HepG2 (cell line): ENCODE measurements around the gene DHRS13. TPM values are rescaled to one million over a fixed set of nuclear protein-coding genes. Genes with fewer than 3 reads are reported as not detected.

Experiments
- ATAC-seq: fragments of 200-7000 bp; cut with Tn5 transposase; 3 replicates; pipeline ENCODE4 v1.9.1; 2020; ENCODE audit warnings: mild to moderate bottlenecking, moderate library complexity
- BruUV-seq: library from RNA; stranded (reverse); fragments of 400-500 nt; replicated peaks from 2 replicates; lab custom pipeline; 2021; lab: Mats Ljungman, UMichigan
- CTCF ChIA-PET: fragments of 300-600 bp; formaldehyde crosslinking; extraction: SDS; loops from one replicate; lab custom pipeline; 2021; ENCODE audit warnings: low total read pairs, inconsistent platforms, low intra/inter-chr PET ratio; lab: Yijun Ruan, JAX
- POLR2A ChIA-PET: fragments of 350-600 bp; sonication (Branson Sonifier 250); formaldehyde crosslinking; loops from one replicate; lab custom pipeline; 2020; ENCODE audit warnings: antibody characterized with exemption, inconsistent platforms; lab: Yijun Ruan, JAX
- DNase-seq: peaks from one replicate; pipeline ENCODE4 v3.0.0-alpha.2; 2015; ENCODE audit warnings: low spot score
- FAIRE-seq: peaks from 3 replicates; lab custom pipeline; 2011; peaks lifted over from hg19 to GRCh38; lab: Jason Lieb, UNC
- H2AFZ ChIP-seq: one replicate; pipeline ENCODE4 v1.6.1; 2011; ENCODE audit warnings: low read length, inconsistent platforms
- H3K27ac ChIP-seq: fragments of 300-600 bp; 3 replicates; pipeline ENCODE4 v1.8.0; 2011; ENCODE audit warnings: mixed run types, mild to moderate bottlenecking, mixed read lengths, low read length, inconsistent platforms; ENCODE audit not compliant: insufficient read depth; ENCODE audit errors: extremely low read length
- H3K27me3 ChIP-seq, 2 experiments: fragments of 200-600 bp in 1 of 2; 2 replicates in 1 of 2; 3 replicates in 1 of 2; pipeline versions ENCODE4 v1.6.0 to v1.8.0; 2011; ENCODE audit warnings: low read length in 2 of 2, mild to moderate bottlenecking in 2 of 2, moderate library complexity in 2 of 2, inconsistent platforms in 1 of 2; ENCODE audit not compliant: insufficient read depth in 2 of 2, control insufficient read depth in 1 of 2
- H3K36me3 ChIP-seq, 2 experiments: fragments of 200-600 bp in 1 of 2; replicated peaks in 1 of 2; 2 replicates in 1 of 2; 3 replicates in 1 of 2; pipeline versions ENCODE4 v1.5.1 to v1.8.0; 2011; ENCODE audit warnings: low read length in 2 of 2, inconsistent platforms in 1 of 2; ENCODE audit not compliant: insufficient read depth in 2 of 2, control insufficient read depth in 1 of 2
- H3K4me1 ChIP-seq: 2 replicates; pipeline ENCODE4 v1.5.1; 2012; ENCODE audit warnings: low read length, inconsistent platforms; ENCODE audit not compliant: insufficient read depth
- H3K4me2 ChIP-seq: 2 replicates; pipeline ENCODE4 v1.6.0; 2011; ENCODE audit warnings: low read depth, low read length, inconsistent platforms
- H3K4me3 ChIP-seq, 3 experiments: fragments of 200-600 bp in 1 of 3; sonication (generic), shearing (Covaris generic) in 1 of 3; replicated peaks in 1 of 3; 2 replicates each; pipeline ENCODE4 v1.5.1; 2011 to 2016; ENCODE audit warnings: low read length in 3 of 3, inconsistent platforms in 2 of 3, low read depth in 2 of 3, mild to moderate bottlenecking in 2 of 3, control low read depth in 1 of 3, mixed read lengths in 1 of 3; ENCODE audit not compliant: insufficient read depth in 1 of 3
- H3K79me2 ChIP-seq: one replicate; pipeline ENCODE4 v1.6.1; 2011; ENCODE audit warnings: low read length, inconsistent platforms; ENCODE audit not compliant: insufficient read depth
- H3K9ac ChIP-seq: 2 replicates; pipeline ENCODE4 v1.6.0; 2011; ENCODE audit warnings: mild to moderate bottlenecking, low read depth, low read length, inconsistent platforms; ENCODE audit not compliant: insufficient read depth
- H3K9me3 ChIP-seq: 2 replicates; pipeline ENCODE4 v1.5.1; 2012; ENCODE audit warnings: mild to moderate bottlenecking, low read length
- H4K20me1 ChIP-seq: 2 replicates; pipeline ENCODE4 v1.6.0; 2011; ENCODE audit warnings: inconsistent platforms, mild to moderate bottlenecking, low read length, moderate library complexity; ENCODE audit not compliant: insufficient read depth
- FOXA3 ChIP-seq: IDR thresholded peaks from 2 replicates; pipeline ENCODE4 v1.6.1; 2016; ENCODE audit warnings: missing genetic modification reagents, missing compliant biosample characterization
- NFE2 ChIP-seq: sonication (generic); formaldehyde crosslinking; IDR thresholded peaks from 2 replicates; pipeline ENCODE4 v1.4.0; 2020; ENCODE audit warnings: missing genetic modification reagents
- STAG1 ChIP-seq: sonication (generic); formaldehyde crosslinking; IDR thresholded peaks from 2 replicates; pipeline ENCODE4 v1.4.0; 2020; ENCODE audit warnings: missing genetic modification reagents
- WGBS: methylation state at CpG from one replicate; pipeline ENCODE4 v1.1.6; 2017; ENCODE audit warnings: low lambda C conversion rate; 5-methylcytosine and 5-hydroxymethylcytosine counted together
- in situ Hi-C: cut with HindIII; loops from 2 replicates; pipeline ENCODE4 v1.10.0; 2017; ENCODE audit warnings: low pct_unique_long_range_greater_than_20kb; ENCODE audit not compliant: extremely low pct_ligation_motif_present
- intact Hi-C: fragments of 100-400 bp; cut with micrococcal nuclease; formaldehyde crosslinking; loops from one replicate; pipeline ENCODE4 v1.10.0; 2022; ENCODE audit not compliant: unreplicated experiment
- polyA plus RNA-seq, 8 experiments: library from polyadenylated mRNA; depleted of rRNA in 3 of 8; stranded (reverse) in 7 of 8; unstranded in 1 of 8; fragments of >200 nt; fragmentation: Illumina TruSeq in 4 of 8; extraction: Trizol in 4 of 8; gene quantifications; 2 replicates each; pipeline versions ENCODE4 v1.2.1 to v1.2.3, GENCODE V29; 2011 to 2016; ENCODE audit warnings: low read depth in 4 of 8, missing spikeins in 1 of 8, mixed read lengths in 1 of 8; ENCODE audit not compliant: insufficient read depth in 1 of 8
- total RNA-seq, 5 experiments: library from RNA; depleted of rRNA; stranded (reverse); fragments of >200 nt; fragmentation: Illumina TruSeq; extraction: Trizol; gene quantifications; 2 replicates each; pipeline ENCODE4 v1.2.3, GENCODE V29; 2016; ENCODE audit warnings: low read depth in 1 of 5
- TF ChIP-seq, protein P1 (sequence below): sonication (generic); formaldehyde crosslinking; IDR thresholded peaks from 2 replicates; pipeline ENCODE4 v1.8.0; 2022; ENCODE audit warnings: low read depth, missing genetic modification reagents
- TF ChIP-seq, protein P2 (sequence below): sonication (generic); formaldehyde crosslinking; IDR thresholded peaks from 2 replicates; pipeline ENCODE4 v1.4.0; 2020; ENCODE audit warnings: mild to moderate bottlenecking, missing genetic modification reagents
- TF ChIP-seq, protein P3 (sequence below): fragments of 450-650 bp; IDR thresholded peaks from 2 replicates; pipeline ENCODE4 v1.6.1; 2017
- TF ChIP-seq, protein P4 (sequence below): IDR thresholded peaks from 2 replicates; pipeline ENCODE4 v1.6.1; 2016; ENCODE audit warnings: control low read depth

DHRS13 gene
- total and polyA plus RNA-seq, 2 of the 13 experiments (the other 11 are each of a cell fraction or from before 2014, with no cell fraction given), result 11.8 to 12.6 TPM

DNA sequence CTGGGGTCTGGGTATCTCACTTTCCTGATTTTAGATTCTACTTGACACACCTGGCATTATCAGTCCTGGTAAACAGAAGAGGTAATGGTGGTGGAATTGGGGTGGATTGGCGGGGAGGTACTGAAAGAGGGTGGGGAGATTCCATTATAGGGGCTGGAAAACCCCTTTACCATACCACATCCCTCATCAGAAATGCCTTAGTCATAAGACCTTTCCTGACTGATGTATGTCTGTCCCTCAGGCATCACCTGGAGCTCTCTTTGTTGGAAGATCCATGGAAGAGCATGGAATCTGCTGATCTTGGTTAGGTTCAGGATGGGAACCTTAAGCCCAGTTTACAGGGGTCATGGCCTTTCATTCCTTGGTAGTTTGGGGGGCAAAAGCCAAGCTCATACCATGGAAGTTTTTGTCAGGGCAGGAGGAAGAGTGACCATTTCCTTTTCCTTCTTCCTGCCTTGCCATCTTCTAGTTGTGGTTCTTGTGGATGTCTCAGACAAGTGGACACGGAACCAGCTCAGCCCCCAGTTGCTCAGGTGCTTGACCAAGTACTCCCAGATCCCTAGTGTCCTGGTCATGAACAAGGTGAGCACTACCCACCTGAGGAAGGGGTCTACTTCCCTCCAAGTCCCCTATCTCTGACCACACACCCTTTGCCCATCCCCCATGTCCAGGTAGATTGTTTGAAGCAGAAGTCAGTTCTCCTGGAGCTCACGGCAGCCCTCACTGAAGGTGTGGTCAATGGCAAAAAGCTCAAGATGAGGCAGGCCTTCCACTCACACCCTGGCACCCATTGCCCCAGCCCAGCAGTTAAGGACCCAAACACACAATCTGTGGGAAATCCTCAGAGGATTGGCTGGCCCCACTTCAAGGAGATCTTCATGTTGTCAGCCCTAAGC, 44.7 kb downstream of the DHRS13 start (continued):
- TF ChIP-seq, protein P1, sequence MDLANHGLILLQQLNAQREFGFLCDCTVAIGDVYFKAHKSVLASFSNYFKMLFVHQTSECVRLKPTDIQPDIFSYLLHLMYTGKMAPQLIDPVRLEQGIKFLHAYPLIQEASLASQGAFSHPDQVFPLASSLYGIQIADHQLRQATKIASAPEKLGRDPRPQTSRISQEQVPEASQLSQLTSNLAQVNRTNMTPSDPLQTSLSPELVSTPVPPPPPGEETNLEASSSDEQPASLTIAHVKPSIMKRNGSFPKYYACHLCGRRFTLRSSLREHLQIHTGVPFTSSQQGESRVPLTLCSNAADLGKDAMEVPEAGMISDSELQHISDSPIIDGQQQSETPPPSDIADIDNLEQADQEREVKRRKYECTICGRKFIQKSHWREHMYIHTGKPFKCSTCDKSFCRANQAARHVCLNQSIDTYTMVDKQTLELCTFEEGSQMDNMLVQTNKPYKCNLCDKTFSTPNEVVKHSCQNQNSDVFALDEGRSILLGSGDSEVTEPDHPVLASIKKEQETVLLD, result no peak
- TF ChIP-seq, protein P2, sequence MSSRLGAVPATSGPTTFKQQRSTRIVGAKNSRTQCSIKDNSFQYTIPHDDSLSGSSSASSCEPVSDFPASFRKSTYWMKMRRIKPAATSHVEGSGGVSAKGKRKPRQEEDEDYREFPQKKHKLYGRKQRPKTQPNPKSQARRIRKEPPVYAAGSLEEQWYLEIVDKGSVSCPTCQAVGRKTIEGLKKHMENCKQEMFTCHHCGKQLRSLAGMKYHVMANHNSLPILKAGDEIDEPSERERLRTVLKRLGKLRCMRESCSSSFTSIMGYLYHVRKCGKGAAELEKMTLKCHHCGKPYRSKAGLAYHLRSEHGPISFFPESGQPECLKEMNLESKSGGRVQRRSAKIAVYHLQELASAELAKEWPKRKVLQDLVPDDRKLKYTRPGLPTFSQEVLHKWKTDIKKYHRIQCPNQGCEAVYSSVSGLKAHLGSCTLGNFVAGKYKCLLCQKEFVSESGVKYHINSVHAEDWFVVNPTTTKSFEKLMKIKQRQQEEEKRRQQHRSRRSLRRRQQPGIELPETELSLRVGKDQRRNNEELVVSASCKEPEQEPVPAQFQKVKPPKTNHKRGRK, result no peak
- TF ChIP-seq, protein P3, sequence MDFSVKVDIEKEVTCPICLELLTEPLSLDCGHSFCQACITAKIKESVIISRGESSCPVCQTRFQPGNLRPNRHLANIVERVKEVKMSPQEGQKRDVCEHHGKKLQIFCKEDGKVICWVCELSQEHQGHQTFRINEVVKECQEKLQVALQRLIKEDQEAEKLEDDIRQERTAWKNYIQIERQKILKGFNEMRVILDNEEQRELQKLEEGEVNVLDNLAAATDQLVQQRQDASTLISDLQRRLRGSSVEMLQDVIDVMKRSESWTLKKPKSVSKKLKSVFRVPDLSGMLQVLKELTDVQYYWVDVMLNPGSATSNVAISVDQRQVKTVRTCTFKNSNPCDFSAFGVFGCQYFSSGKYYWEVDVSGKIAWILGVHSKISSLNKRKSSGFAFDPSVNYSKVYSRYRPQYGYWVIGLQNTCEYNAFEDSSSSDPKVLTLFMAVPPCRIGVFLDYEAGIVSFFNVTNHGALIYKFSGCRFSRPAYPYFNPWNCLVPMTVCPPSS, result no peak

DNA sequence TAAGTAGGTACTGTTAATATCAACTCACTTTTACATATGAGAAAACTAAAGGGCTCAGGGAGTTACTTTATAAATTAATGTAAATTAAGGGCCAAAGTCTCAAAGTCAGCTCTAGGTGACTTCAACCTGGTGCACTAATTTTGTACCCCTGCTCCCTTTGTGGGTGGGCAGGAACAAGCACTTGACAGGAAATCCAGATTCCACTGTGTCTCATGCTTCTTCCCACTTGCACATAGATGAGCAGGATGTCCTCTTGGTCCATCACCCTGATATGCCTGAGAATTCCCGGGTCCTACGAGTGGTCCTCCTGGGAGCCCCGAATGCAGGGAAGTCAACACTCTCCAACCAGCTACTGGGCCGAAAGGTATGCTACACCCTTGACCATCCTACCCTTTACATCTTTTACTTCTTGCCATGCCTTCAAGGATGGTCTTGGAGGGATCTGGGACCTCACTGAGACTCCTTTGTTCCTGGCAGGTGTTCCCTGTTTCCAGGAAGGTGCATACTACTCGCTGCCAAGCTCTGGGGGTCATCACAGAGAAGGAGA, 46.8 kb downstream of the DHRS13 start:
- CTCF ChIA-PET, result no interaction called here
- H3K27ac ChIP-seq, result no peak overlapping the region
- no peak for ATAC-seq
- 95% methylated on average over 5 of the region's 5 CpGs for WGBS
- no peaks in the 10 kb centered on the region for H3K9me3 ChIP-seq
- peak overlapping the region; percentile 83; the same call in 1 of the 2 replicates for H3K9ac ChIP-seq
- H3K4me2 ChIP-seq, result peak overlapping the region; percentile 100
- BruUV-seq, result no TSS peak
- peak overlapping the region in 2 of 3 experiments; percentile 4 to 92; a peak in 3 of 6 replicates for H3K4me3 ChIP-seq
- POLR2A ChIA-PET, result no interaction called here
- peaks cover 19 to 29% of the 10 kb centered on the region in 2 experiments; a peak in 4 of 5 replicates for H3K36me3 ChIP-seq
- H3K27me3 ChIP-seq, result peaks cover 0 to 2% of the 10 kb centered on the region in 2 experiments; a peak in 1 of 5 replicates
- peaks cover 18% of the 10 kb centered on the region for H3K79me2 ChIP-seq
- peaks cover 17% of the 10 kb centered on the region for H3K4me1 ChIP-seq
- no peak for FAIRE-seq
- TF ChIP-seq, protein P4, sequence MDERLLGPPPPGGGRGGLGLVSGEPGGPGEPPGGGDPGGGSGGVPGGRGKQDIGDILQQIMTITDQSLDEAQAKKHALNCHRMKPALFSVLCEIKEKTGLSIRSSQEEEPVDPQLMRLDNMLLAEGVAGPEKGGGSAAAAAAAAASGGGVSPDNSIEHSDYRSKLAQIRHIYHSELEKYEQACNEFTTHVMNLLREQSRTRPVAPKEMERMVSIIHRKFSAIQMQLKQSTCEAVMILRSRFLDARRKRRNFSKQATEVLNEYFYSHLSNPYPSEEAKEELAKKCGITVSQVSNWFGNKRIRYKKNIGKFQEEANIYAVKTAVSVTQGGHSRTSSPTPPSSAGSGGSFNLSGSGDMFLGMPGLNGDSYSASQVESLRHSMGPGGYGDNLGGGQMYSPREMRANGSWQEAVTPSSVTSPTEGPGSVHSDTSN (CRISPR knock-in tag), result no peak
- TF ChIP-seq FOXA3 (CRISPR knock-in tag) (no peak), STAG1 (CRISPR knock-in tag) (no peak), NFE2 (CRISPR knock-in tag) (no peak)
- no peaks in the 10 kb centered on the region for H4K20me1 ChIP-seq
- no peak overlapping the region for H2AFZ ChIP-seq
- intact Hi-C loops (no loop called here), in situ Hi-C loops (no loop called here)
- DNase-seq, result no peak
